Tibial artery (tissue), 4 donors: Measurements from ENCODE around the gene C1orf105.
A peak's percentile ranks its signal among the peaks of the same experiment; 100 is the strongest.

Source experiments
- DNase-seq, 2 donors: peaks; one replicate each; pipeline ENCODE4 v3.0.0-alpha.2; 2019
- H3K27ac ChIP-seq, 2 donors: fragments of 200-600 bp; sonication (generic) in 1 of 2; 1 replicate in 1 of 2; 2 replicates in 1 of 2; pipeline ENCODE4 v1.5.1; 2018 to 2019; ENCODE audit warnings: mild to moderate bottlenecking in 1 of 2
- H3K27me3 ChIP-seq, 2 donors: fragments of 200-600 bp; sonication (generic) in 1 of 2; one replicate each; pipeline versions ENCODE4 v1.5.1 to v1.6.0; 2016 to 2019
- H3K36me3 ChIP-seq, 3 donors: fragments of 200-600 bp; sonication (generic) in 2 of 3; one replicate each; pipeline ENCODE4 v1.5.1; 2016 to 2019; ENCODE audit warnings: mild to moderate bottlenecking in 2 of 3
- H3K4me1 ChIP-seq, 4 donors: fragments of 200-600 bp; sonication (generic) in 2 of 4; 1 replicate in 3 of 4; 2 replicates in 1 of 4; pipeline ENCODE4 v1.5.1; 2016 to 2019
- H3K4me3 ChIP-seq, 2 donors: fragments of 200-600 bp; sonication (generic) in 1 of 2; 1 replicate in 1 of 2; 2 replicates in 1 of 2; pipeline ENCODE4 v1.5.1; 2018 to 2019; ENCODE audit warnings: mild to moderate bottlenecking in 2 of 2
- H3K9me3 ChIP-seq, 3 donors: fragments of 200-600 bp; sonication (generic) in 1 of 3; one replicate each; pipeline ENCODE4 v1.5.1; 2016 to 2019
- intact Hi-C: fragments of 100-400 bp; cut with DNase I; formaldehyde crosslinking; loops from one replicate; pipeline ENCODE4 v1.15.0; 2023; ENCODE audit warnings: low total_unique reads
- TF ChIP-seq, protein P1 (sequence below), 2 experiments: fragments of 200-600 bp in 1 of 2; fragments of 450-650 bp in 1 of 2; IDR thresholded peaks; one replicate each; pipeline ENCODE4 v1.5.1; 2017 to 2019; ENCODE audit warnings: antibody characterized with exemption in 2 of 2, mild to moderate bottlenecking in 1 of 2, moderate library complexity in 1 of 2

The C1orf105 gene

DNA sequence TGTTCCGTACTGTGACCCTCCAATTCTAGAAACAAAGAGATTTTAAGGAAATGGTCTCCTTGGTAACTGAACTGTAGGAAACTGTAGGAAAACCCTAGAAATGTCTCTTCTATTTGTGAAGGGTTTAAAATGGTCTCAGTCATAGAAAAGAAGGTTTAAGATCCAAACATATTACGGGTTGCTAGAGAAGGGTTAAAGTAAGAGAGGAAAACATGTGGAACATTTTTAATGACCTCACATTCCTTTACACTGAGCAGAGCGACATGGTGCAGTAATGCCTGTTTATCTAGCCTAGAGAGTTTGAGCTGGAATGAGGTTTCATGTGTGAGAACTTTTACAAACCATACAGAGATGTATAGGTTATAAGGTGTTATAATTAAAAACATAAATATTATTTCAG, 36.9 kb upstream of the C1orf105 start:
- peak overlapping the region; percentile 60 to 63 for H3K27ac ChIP-seq
- H3K27me3 ChIP-seq, result no peaks in the 10 kb centered on the region
- intact Hi-C loops, result no loop called here
- H3K4me3 ChIP-seq, result peak overlapping the region; percentile 8 to 29
- H3K9me3 ChIP-seq, result no peaks in the 10 kb centered on the region
- TF ChIP-seq, protein P1, sequence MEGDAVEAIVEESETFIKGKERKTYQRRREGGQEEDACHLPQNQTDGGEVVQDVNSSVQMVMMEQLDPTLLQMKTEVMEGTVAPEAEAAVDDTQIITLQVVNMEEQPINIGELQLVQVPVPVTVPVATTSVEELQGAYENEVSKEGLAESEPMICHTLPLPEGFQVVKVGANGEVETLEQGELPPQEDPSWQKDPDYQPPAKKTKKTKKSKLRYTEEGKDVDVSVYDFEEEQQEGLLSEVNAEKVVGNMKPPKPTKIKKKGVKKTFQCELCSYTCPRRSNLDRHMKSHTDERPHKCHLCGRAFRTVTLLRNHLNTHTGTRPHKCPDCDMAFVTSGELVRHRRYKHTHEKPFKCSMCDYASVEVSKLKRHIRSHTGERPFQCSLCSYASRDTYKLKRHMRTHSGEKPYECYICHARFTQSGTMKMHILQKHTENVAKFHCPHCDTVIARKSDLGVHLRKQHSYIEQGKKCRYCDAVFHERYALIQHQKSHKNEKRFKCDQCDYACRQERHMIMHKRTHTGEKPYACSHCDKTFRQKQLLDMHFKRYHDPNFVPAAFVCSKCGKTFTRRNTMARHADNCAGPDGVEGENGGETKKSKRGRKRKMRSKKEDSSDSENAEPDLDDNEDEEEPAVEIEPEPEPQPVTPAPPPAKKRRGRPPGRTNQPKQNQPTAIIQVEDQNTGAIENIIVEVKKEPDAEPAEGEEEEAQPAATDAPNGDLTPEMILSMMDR (IDR thresholded peaks at IDR 0.05), result no peak
- no peak for DNase-seq
- H3K36me3 ChIP-seq, result no peaks in the 10 kb centered on the region
- peaks cover 0 to 39% (median 9%) of the 10 kb centered on the region in 4 donors for H3K4me1 ChIP-seq

DNA sequence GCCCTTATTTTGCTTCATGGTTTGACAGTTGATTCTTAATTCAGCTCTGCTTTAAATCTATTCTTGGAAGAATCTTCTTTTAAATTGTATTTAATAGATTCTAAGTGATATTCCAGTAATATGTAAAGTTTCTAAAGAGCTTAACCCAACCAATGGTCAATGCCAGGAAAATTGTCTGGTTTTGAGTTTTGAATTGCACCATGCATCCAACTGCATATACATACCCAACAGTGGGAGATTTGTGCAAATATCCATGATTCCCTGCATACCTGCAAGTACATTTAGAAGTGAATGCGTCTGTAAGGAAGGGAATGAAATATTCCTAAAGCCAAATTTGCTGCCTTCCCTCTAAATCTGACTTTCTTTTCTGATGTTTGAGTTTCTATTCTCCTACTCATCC, 35.8 kb upstream of the C1orf105 start:
- no peaks in the 10 kb centered on the region for H3K27me3 ChIP-seq
- no peak overlapping the region for H3K4me3 ChIP-seq
- DNase-seq, result no peak
- intact Hi-C loops, result no loop called here
- H3K9me3 ChIP-seq, result no peaks in the 10 kb centered on the region
- peaks cover 0 to 40% (median 9%) of the 10 kb centered on the region in 4 donors for H3K4me1 ChIP-seq
- no peaks in the 10 kb centered on the region for H3K36me3 ChIP-seq
- H3K27ac ChIP-seq, result no peak overlapping the region
- TF ChIP-seq, protein P1 (IDR thresholded peaks at IDR 0.05), result no peak

DNA sequence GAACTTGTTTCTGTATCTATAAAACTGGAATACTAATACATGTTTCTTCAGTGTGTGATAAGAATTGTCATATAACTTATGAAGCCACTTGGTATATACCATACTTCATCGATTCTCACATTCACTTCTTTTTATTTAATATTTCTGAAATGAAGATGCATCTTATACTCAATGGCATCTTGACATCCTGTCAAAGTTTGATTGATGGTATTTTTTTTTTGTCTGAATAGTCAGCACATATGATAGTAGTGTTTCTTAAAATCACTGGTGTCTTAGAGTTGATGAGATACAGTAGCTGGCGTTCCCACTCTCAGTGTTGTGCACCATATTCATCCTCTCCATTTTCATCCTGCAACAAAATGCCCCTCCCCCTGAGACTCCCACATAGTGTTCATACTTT, 34.4 kb upstream of the C1orf105 start:
- peaks cover 0 to 52% (median 12%) of the 10 kb centered on the region in 4 donors for H3K4me1 ChIP-seq
- TF ChIP-seq, protein P1 (IDR thresholded peaks at IDR 0.05), result no peak
- H3K9me3 ChIP-seq, result no peaks in the 10 kb centered on the region
- H3K27ac ChIP-seq, result no peak overlapping the region
- H3K36me3 ChIP-seq, result no peaks in the 10 kb centered on the region
- DNase-seq, result no peak
- H3K4me3 ChIP-seq, result no peak overlapping the region
- H3K27me3 ChIP-seq, result no peaks in the 10 kb centered on the region
- intact Hi-C loops, result no loop called here

DNA sequence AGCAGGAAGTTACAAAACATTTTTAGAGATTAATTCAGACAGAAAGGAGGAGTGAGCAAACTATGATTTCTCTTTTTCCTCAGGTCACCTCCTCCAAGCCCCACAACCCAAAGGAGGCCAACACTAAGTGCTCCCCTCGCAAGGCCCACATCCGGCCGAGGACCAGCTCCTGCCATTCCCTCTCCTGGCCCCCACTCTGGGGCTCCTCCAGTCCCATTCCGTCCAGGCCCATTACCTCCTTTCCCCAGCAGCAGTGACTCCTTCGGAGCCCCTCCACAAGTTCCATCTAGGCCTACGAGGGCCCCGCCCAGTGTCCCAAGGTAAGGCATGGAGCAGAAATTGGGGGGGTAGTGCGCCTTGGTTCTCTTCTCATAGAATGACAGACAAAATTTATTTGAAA, 32.0 kb upstream of the C1orf105 start:
- Histone ChIP-seq H3K27me3 (no peaks in the 10 kb centered on the region), H3K4me1 (peaks cover 0 to 44% (median 6%) of the 10 kb centered on the region in 4 donors), H3K27ac (no peak overlapping the region), H3K36me3 (no peaks in the 10 kb centered on the region), H3K4me3 (no peak overlapping the region), H3K9me3 (no peaks in the 10 kb centered on the region)
- TF ChIP-seq, protein P1 (IDR thresholded peaks at IDR 0.05), result no peak
- no peak for DNase-seq
- intact Hi-C loops, result no loop called here

DNA sequence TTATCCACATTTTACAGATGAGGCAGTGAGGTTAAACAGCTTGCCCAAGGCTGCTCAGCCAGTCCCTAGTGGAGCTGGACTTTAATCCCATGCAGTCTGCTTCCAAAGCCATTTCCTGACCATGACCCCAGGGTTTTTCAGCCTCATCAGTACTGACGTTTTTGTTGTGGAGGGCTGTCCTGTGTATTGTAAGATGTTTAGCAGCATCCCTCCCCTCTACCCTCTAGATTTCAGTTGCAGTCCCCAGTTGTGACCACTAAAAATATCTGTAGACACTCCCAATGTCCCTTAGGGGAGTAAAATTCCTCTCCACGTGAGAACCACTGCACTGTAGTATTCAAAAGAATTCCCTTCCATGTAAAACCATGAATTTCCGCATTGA, 30.2 kb upstream of the C1orf105 start:
- peaks cover 0 to 46% (median 4%) of the 10 kb centered on the region in 4 donors for H3K4me1 ChIP-seq
- H3K9me3 ChIP-seq, result no peaks in the 10 kb centered on the region
- no peak for DNase-seq
- intact Hi-C loops, result loop anchor here (10.0 kb wide), 1 partner anchor 45 kb away; no protein-coding TSS in a partner anchor
- H3K27ac ChIP-seq, result peak overlapping the region; percentile 55 to 63
- H3K4me3 ChIP-seq, result peak overlapping the region in 1 of 2 donors; percentile 41
- no peaks in the 10 kb centered on the region for H3K27me3 ChIP-seq
- TF ChIP-seq, protein P1 (IDR thresholded peaks at IDR 0.05), result no peak
- H3K36me3 ChIP-seq, result no peaks in the 10 kb centered on the region
